Stomach (tissue), 9 donors: ENCODE measurements around the gene EXOC1L. TPM values are rescaled to one million over a fixed set of nuclear protein-coding genes. Genes with fewer than 3 reads are reported as not detected.

ENCODE experiments used
- DNase-seq, 2 donors: peaks; one replicate each; pipeline versions ENCODE4 v3.0.0 to v3.0.0-alpha.2; 2013 to 2019
- H3K27ac ChIP-seq, 5 donors: fragments of 200-600 bp in 4 of 5; sonication (generic) in 4 of 5; one replicate each; pipeline ENCODE4 v1.5.1; 2013 to 2019; ENCODE audit warnings: mild to moderate bottlenecking in 1 of 5, moderate library complexity in 1 of 5
- H3K27me3 ChIP-seq, 3 donors: fragments of 200-600 bp; sonication (generic); one replicate each; pipeline ENCODE4 v1.5.1; 2017 to 2019; ENCODE audit warnings: mixed run types in 1 of 3
- H3K36me3 ChIP-seq, 4 donors: fragments of 200-600 bp; sonication (generic); 1 replicate in 3 of 4; 2 replicates in 1 of 4; pipeline ENCODE4 v1.5.1; 2016 to 2019
- H3K4me1 ChIP-seq, 4 donors: fragments of 200-600 bp; sonication (generic); one replicate each; pipeline ENCODE4 v1.5.1; 2016 to 2019
- H3K4me3 ChIP-seq, 4 donors: fragments of 200-600 bp; sonication (generic) in 3 of 4; one replicate each; pipeline ENCODE4 v1.5.1; 2016 to 2019; ENCODE audit warnings: mild to moderate bottlenecking in 1 of 4
- H3K9me3 ChIP-seq, 4 donors: fragments of 200-600 bp; sonication (generic); one replicate each; pipeline ENCODE4 v1.5.1; 2016 to 2019
- CTCF ChIP-seq, 7 experiments: fragments of 450-650 bp in 4 of 7; fragments of 200-600 bp in 3 of 7; sonication (generic) in 3 of 7; IDR thresholded peaks; one replicate each; pipeline ENCODE4 v1.5.1; 2016 to 2019; ENCODE audit warnings: antibody characterized with exemption in 7 of 7, control low read depth in 2 of 7, mild to moderate bottlenecking in 1 of 7
- EP300 ChIP-seq: sonication (generic); formaldehyde crosslinking; IDR thresholded peaks from one replicate; pipeline ENCODE4 v1.6.1; 2017; ENCODE audit warnings: antibody characterized with exemption
- POLR2A ChIP-seq, 4 donors: fragments of 450-650 bp; IDR thresholded peaks; one replicate each; pipeline ENCODE4 v1.6.1; 2016; ENCODE audit warnings: antibody characterized with exemption in 4 of 4, control low read depth in 2 of 4, mild to moderate bottlenecking in 1 of 4, moderate library complexity in 1 of 4
- POLR2AphosphoS5 ChIP-seq, 3 donors: sonication (generic); formaldehyde crosslinking; IDR thresholded peaks; one replicate each; pipeline ENCODE4 v1.6.1; 2016; ENCODE audit warnings: antibody characterized with exemption in 3 of 3
- WGBS, 5 donors: extraction: QIAGEN DNeasy Blood & Tissue Kit in 3 of 5; methylation state at CpG; one replicate each; pipeline versions ENCODE4 v1.1.5 to v1.1.7; 2013 to 2018; 5-methylcytosine and 5-hydroxymethylcytosine counted together
- intact Hi-C: fragments of 100-400 bp; cut with DNase I; formaldehyde crosslinking; loops from one replicate; pipeline ENCODE4 v1.15.1; 2023; ENCODE audit warnings: low total_unique reads
- polyA plus RNA-seq, 3 donors: library from polyadenylated mRNA; stranded (reverse); fragments of 200-250 nt; gene quantifications; one replicate each; pipeline ENCODE4 v1.2.3, GENCODE V29; 2013
- total RNA-seq, 5 donors: library from RNA; depleted of rRNA; stranded (reverse); fragments of >200 nt; gene quantifications; one replicate each; pipeline versions ENCODE4 v1.1.0 to v1.2.3, GENCODE V29; 2014 to 2016
- donor health status: healthy with polysubstance abuse.
- donor health status: Bipolar disorder and iron deficiency.
- donor health status: healthy.

Gene EXOC1L
- total and polyA plus RNA-seq, 8 donors: 2.0 TPM; not detected in 7

DNA sequence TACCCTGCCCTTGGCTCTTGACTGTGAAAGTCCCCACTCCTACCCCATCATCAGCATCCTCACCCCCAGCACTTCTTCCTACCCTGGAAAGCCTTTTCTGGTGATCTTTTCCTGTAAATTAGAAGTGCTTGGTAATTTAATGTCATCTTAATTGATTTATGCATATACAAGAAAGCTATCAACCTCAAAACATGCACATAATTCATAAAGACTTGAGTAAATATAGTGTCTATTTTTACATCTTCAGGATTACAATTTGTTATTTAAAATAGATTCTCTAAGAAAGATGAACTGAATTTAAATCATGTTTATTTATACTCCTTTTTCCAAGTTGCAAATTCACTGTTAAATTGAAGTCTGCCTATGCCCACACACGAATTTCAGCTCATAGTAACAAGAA lies 36.0 kb upstream of the EXOC1L start:
- no peak for TF ChIP-seq POLR2A (IDR thresholded peaks at IDR 0.05)
- no peak for TF ChIP-seq EP300
- no peak for TF ChIP-seq POLR2AphosphoS5 (IDR thresholded peaks at IDR 0.05)
- TF ChIP-seq CTCF (IDR thresholded peaks at IDR 0.05): no peak
- Histone ChIP-seq H3K27me3 (peaks cover 0 to 3% (median 0%) of the 10 kb centered on the region in 3 donors), H3K4me1 (no peaks in the 10 kb centered on the region), H3K36me3 (no peaks in the 10 kb centered on the region), H3K4me3 (no peak overlapping the region), H3K9me3 (no peaks in the 10 kb centered on the region), H3K27ac (no peak overlapping the region)
- intact Hi-C loops: no loop called here
- 31 to 50% (median 41%) methylated on average over 1 of the region's 1 CpG for WGBS, 5 donors
- DNase-seq: no peak

DNA sequence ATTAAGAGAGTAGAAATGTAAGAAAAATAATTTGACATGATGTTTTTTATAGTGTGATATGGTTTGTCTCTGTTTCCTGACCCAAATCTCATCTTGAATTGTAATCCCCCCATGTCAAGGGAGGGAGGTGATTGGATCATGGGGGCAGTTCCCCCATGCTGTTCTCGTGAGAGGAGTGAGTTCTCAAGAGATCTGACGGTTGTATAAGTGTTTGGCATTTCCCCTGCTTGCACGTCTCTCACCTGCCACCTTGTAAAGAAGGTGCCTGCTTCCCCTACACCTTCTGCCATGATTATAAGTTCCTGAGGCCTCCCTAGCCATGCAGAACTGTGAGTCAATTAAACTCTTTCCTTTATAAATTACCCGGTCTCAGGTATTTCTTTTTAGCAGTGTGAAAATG lies 34.8 kb upstream of the EXOC1L start:
- WGBS, 5 donors: 44 to 62% (median 49%) methylated on average over 4 of the region's 4 CpGs
- Histone ChIP-seq H3K9me3 (no peaks in the 10 kb centered on the region), H3K36me3 (no peaks in the 10 kb centered on the region), H3K27me3 (peaks cover 0 to 13% (median 0%) of the 10 kb centered on the region in 3 donors), H3K4me1 (no peaks in the 10 kb centered on the region), H3K27ac (no peak overlapping the region), H3K4me3 (no peak overlapping the region)
- DNase-seq: no peak
- TF ChIP-seq EP300 (no peak), POLR2A (IDR thresholded peaks at IDR 0.05) (no peak), POLR2AphosphoS5 (IDR thresholded peaks at IDR 0.05) (no peak), CTCF (IDR thresholded peaks at IDR 0.05) (no peak)
- intact Hi-C loops: no loop called here

GRCh38 chr4:55791666-55792065 lies 27.9 kb upstream of the EXOC1L start:
- no peaks in the 10 kb centered on the region for H3K36me3 ChIP-seq
- H3K4me1 ChIP-seq: peaks cover 0 to 10% (median 4%) of the 10 kb centered on the region in 4 donors
- TF ChIP-seq POLR2AphosphoS5 (IDR thresholded peaks at IDR 0.05) (no peak), EP300 (no peak), POLR2A (IDR thresholded peaks at IDR 0.05) (no peak), CTCF (IDR thresholded peaks at IDR 0.05) (no peak)
- intact Hi-C loops: no loop called here
- peaks cover 0 to 5% (median 0%) of the 10 kb centered on the region in 4 donors for H3K9me3 ChIP-seq
- H3K4me3 ChIP-seq: no peak overlapping the region
- DNase-seq: no peak
- 64 to 78% (median 69%) methylated on average over 2 of the region's 2 CpGs for WGBS, 5 donors
- peaks cover 0 to 65% (median 20%) of the 10 kb centered on the region in 3 donors for H3K27me3 ChIP-seq
- H3K27ac ChIP-seq: no peak overlapping the region

DNA sequence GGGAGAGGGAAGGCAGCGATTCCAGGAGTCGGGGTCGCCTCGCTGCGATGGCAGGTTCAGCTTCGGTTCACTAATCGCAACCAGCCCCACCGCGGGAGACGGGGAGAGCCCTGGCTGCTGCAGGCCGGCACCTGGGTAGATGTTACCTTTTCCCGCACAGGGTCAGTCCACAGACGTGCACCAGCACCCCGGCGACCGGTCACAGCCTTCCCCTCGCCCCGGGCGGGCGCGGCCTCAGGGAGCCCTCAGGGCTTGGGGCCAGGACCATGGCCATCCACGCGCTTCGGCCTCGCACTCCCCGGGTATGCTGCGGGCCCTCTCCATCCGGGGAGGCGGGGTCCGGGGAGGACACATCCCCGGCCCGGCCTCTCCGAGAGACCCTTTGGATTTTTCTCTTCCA lies 26.1 kb upstream of the EXOC1L start:
- DNase-seq: peak in 1 of 2 donors; percentile 6
- no peak for TF ChIP-seq POLR2A (IDR thresholded peaks at IDR 0.05)
- no peak for TF ChIP-seq CTCF (IDR thresholded peaks at IDR 0.05)
- TF ChIP-seq EP300: no peak
- no peak for TF ChIP-seq POLR2AphosphoS5 (IDR thresholded peaks at IDR 0.05)
- 0 to 12% (median 6%) methylated on average over 1 to 33 of the region's 33 CpGs for WGBS, 5 donors
- Histone ChIP-seq H3K27ac (no peak overlapping the region), H3K36me3 (no peaks in the 10 kb centered on the region), H3K27me3 (peaks cover 0 to 64% (median 20%) of the 10 kb centered on the region in 3 donors), H3K4me3 (peak overlapping the region in 3 of 4 donors; percentile 20 to 37 (median 25)), H3K4me1 (peaks cover 0 to 10% (median 4%) of the 10 kb centered on the region in 4 donors), H3K9me3 (peaks cover 0 to 5% (median 0%) of the 10 kb centered on the region in 4 donors)
- intact Hi-C loops: no loop called here
